Fibroblast of skin of abdomen (primary cell): ENCODE measurements around the gene CTTNBP2.

ENCODE experiments used
- DNase-seq: peaks from one replicate; pipeline ENCODE4 v3.0.0-alpha.2; 2013

CTTNBP2 gene

DNA sequence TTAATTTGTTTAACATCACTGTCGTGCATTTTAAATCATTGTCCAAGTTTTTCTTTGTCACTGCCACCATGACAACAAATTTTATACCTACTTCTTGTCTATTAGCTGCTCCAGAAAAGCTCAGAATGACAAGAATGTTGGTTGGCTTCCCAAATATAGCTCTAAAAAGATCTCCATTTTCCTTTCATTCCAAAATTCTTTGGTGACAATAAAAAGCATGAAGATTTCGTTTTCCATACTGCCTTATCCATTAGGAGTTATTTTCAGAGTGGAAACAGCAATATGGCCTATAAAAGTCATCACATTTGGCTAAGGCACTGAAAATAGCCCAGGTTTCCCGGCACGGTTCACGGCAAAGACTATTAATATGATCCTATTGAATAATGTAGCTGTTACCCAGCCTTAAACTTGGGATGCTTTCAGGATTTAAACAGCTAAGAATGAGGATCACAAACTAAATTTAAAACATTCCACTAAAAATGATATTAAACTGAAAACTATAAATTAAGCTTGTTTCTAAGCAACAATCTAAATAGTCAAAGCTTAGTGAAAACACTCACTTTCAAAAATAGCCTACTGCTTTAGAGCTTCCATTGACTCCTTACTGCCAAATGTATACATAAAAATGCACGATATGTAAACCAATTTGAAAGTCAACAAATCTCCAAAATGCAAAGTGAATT lies 2.7 kb downstream of the CTTNBP2 start:
- DNase-seq, result no peak

DNA sequence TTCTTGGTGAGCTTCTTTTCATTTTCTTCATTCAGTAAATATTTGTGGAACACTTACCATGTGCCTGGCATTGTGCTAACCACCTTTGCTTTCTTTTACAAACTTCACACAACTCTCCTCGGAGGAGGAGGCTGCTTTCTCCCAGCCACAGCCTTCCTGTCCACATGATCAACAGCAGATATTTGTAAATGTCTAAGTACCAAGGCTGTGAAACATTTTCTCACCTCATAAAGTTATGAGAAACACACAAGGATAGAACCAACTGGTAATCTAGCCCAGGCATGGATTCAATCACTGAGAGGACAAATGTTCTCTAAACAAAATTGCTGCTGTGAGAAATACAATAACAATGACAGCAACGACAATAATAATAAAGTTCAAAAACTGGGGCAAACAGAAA lies 3.9 kb downstream of the CTTNBP2 start:
- no peak for DNase-seq

DNA sequence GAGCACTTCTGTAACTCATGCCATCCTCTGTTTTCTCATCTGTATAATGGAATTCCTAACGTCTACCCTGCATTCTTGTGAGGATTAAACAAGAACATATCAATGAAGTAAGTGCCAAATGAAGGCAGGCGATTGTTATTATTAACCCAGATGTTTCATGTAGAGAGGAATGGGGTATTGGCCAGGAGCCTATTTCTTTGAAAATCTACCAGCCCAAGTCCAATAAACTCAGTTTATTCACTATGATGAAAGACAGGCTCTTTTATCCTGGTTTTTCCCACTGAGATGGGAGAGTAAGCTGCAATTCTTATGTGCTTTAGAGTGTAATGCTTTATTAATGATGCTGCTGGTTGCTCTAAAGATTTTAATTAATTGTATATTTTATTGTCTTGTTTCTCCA lies 9.6 kb downstream of the CTTNBP2 start:
- DNase-seq, result no peak

DNA sequence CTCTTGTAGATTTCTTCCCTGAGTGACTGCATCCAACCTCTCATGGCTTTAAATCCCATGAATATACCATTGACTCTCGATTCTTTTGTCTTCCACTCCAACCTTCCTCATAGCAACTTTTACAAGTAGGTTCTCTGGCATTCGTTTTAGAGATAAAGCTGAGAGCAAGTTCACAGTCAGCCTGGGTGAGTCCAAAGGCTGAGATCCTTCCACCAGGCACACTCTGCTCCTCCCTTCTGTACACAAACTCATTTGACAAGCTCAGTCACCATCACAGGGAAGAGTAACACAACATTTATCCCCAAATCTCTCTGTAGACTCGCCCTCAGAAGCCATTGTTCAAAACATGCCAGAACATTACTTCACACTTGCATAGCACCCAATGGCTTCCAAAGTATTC lies 10.9 kb downstream of the CTTNBP2 start:
- no peak for DNase-seq

DNA sequence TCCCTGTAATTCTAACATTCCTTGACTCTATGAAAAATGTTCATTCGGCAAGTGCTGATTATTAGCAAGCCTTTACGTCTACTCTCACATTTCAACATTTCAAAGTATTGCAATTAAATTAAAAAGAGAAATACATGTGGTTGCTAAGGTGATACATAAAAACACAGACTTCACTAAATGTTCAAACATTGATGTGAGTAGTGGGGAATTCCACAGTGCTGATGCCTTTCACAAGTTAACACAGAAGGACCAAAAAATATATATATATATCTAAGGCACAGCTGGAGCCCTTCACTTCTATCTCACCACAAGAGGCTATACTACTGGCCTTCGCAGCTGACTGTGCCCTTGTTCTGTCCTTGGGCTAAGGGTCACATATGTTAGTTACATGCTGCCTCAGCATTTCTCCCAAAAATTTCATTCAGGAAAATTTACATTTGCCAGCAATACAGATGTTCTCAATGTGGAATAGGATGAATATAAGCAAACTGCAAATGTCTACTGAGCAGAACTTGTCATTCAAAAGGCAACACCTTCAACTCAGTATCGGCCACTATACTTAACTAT lies 13.9 kb downstream of the CTTNBP2 start:
- no peak for DNase-seq

DNA sequence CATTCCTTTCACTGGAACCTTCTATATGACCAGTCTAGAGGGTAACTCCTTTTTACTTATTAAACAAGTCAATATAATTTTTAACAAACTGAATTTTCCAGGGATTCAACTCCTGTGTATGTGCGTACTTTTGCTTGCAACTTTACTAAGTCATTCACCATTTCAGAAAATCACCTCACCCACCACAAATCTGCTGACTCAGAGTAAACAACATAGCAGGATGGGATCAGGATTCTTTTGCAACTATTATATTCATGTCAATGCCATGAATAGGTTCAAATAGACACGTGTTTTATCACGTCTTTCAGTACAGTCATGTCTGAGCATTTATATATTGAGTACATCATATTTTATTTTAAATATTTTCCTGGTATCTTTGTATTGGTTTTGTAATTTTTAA lies 14.5 kb downstream of the CTTNBP2 start:
- DNase-seq, result no peak

DNA sequence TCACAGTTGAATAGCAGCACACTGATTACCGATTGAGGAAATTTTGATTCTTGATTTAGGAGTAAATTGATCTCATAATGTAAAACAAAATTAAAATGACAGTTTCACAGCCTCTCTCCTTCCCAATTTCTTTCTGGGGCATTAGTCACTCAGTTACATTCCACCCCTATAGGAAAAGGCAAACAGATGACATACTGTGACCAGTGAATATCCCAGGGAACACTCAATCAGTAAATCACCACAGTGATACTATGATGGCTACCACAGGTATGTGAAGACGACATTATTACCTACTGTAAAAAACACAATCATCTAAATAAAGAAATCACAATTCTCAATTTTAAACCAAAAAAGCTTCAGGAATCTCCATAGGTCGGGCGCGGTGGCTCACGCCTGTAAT lies 15.5 kb downstream of the CTTNBP2 start:
- no peak for DNase-seq

DNA sequence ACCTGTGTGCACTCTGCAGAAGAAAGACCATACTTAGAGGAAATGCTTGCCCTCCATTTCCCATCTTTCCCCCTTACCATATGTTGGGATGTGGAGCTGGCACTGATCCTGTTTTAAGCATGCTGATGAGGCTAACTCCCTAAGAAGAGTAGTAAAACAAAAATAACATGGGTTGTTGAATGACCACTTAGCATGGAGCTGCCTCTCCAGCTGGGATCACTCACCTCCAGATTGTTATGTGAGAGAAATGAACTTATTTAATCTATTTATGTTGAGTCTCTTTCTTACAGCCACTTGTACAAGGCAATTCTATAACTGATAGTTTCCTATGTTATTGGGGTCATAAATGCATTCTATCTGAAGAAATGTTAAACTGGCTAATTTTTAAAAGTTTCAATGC lies 17.0 kb downstream of the CTTNBP2 start:
- DNase-seq, result no peak

DNA sequence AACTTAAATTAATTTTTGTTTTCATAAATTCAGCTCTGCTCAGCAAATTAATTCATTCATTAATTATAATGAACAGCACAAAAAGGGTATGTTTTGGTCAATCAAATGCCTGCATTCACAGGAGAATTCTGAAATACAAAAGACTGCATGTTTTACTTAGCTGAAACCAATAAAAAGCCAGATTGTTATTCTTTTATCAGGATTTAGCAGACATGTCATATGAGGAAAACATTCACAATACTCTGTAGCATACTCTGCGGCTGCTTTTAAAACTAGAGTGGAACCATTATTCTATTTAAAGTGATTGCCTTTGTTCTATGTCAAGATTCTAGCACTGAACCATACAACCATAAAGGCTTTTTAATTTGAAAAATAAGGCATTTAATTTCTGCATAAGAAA lies 19.1 kb downstream of the CTTNBP2 start:
- DNase-seq, result no peak

DNA sequence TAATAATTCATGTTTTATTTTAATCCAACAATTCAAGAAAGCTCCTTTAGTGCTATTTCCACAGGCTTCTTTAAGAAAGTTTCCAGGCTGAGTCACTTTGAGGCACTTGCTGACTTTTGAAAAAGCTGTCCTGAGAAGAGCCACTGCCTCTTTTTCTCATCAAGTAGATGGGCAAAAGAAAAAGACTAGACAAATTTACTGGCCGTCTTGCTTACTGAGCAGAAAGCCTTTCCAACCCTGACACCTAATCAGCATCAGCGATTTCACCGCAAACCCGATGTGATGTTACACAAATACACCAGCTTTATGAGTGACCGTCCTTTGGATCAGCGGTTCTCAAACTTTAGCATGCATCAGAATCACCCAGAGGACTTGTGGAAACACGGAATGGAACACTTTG lies 24.3 kb downstream of the CTTNBP2 start:
- no peak for DNase-seq

DNA sequence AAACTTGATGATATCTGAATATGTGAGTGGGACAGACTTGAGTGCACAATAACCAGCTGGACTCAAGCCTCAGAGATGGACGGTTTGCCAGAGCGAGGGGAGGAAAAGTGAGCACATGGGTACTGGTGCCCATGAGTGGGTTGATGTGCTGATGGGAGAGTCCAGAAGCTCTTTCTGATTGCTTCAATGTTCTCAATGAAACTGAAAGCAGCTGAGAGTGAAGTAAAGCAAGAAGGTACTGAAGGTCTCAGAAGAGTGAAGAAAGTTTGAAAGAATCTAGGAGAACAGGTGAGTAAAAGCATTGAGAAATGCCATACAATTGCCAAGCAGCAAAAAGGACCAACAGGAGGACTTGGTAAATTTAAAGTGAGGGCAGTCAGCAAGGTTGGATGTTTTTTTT lies 28.6 kb downstream of the CTTNBP2 start:
- DNase-seq, result no peak

DNA sequence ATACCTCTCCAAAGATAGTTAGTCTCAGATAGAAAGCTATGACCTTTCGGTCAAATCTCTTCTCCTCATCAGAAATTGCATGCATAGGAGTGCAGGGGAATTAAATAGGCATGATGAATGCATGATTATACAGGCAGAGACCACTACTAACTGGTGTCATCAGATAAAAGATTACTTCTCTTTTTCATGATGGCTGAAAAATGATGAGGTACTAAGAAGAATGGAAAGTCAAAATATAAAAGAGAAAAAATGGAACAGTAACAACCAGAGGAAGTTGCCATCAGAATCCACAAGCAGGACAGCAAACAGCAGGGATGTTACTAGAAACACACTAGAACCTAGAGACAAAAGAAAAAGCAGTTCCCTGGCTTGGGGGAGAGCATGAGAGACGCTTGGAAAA lies 31.6 kb downstream of the CTTNBP2 start:
- no peak for DNase-seq

DNA sequence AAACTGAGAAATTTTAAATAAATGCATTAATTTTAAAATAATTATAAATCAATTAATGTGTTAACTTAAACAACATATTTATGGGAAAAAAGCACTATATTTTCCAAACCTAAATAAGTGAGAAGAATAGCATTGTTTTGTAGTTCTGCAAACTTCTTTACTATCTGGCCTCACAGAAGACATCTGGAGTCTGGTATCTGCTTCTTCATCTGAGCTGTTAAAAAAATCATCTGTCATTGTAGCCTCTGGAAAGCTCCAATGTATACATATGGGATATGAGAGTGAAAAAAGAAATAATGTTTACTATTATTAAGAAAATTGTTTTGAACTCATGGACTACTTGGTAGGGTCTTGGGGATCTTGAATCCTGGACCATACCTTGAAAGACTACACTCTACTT lies 32.2 kb downstream of the CTTNBP2 start:
- no peak for DNase-seq

DNA sequence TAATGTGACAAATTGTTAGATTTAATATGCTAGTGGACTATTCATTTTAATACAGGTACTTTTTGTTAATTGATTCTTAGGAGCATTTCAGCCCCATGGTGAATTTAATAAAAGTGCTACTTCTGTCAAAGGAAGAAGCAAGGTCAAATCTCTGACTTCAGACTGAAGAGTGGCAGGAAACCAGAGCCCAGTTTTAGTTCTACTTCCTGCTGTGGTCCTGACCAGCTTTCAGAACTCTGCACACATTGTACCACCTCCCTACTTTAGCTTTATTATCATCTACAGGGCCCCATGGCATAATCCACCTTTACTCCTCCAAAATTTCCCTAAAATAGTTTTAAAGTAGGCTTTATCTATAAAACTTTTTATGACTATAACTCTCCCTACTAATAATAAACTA lies 33.7 kb downstream of the CTTNBP2 start:
- DNase-seq, result no peak

DNA sequence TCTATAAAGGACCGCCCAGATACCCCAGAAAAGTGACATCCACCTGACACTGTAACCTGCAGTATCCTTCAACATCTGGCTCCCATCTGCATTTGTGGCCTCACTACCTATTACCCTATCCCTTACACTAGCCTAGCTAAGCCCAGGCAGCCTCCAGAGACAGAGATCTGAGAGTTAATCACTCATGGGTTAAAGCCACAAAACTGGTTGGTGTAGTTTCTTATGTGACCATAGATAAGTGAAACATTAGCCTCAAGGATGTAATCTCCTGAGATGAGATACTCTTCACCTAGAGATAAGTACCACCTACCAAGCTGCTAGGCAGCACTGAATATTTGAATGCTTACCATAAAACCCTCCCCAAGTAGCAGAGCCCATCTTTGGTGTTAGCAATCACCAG lies 35.4 kb downstream of the CTTNBP2 start:
- no peak for DNase-seq

DNA sequence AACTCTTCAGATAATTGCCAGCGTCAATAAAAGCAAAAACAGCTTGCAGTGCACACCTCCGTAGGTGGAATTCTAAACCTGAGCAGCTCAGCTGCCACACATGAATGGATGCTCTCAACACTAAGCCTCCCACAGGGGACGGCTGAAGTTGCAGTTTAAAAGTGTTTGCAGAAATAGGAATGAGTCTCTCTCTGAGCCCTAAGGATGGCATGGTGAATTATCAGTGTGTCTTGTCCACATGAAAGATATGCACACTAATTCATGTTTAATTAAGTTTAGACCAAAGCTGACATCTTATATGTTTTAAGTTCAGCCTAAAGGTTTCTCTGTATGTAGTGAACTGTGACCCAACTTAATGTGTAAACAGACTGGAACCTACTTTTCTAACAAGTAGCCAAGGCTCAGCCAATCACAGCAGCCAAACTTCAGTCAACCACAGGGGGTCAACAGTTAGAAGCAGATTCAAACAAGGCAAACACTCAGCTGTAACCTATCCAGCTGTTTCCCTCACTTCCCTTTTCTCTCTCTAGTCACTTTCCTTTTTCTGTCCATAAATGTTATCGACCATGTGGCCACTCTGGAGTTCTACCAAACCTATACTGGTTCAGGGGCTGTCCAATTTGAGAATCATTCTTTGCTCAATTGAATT lies 38.1 kb downstream of the CTTNBP2 start:
- DNase-seq, result no peak

DNA sequence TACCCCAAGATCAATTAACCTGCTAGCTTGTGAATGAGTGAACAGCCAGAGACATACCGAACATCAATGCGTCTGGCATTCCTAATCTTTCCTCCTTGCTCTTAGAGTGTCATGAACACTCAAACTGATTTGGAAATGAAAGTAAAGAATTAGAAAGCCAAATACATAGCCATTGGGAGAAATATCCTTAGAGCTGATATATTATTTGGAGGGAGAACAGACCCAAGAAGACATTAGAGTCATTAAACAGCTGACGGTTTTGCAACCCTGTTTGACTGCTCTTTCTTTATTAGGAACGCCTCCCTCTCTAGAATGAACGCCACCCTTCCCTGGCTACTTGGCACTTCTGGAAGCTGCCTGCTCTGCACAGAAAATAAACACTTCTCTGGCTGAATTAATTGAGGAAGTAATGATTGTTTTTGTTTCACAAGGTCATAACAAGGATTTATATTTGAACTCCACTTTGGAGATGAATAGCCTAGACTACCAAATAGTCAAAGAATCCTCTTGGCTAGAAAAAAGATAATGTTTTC lies 42.8 kb downstream of the CTTNBP2 start:
- no peak for DNase-seq

DNA sequence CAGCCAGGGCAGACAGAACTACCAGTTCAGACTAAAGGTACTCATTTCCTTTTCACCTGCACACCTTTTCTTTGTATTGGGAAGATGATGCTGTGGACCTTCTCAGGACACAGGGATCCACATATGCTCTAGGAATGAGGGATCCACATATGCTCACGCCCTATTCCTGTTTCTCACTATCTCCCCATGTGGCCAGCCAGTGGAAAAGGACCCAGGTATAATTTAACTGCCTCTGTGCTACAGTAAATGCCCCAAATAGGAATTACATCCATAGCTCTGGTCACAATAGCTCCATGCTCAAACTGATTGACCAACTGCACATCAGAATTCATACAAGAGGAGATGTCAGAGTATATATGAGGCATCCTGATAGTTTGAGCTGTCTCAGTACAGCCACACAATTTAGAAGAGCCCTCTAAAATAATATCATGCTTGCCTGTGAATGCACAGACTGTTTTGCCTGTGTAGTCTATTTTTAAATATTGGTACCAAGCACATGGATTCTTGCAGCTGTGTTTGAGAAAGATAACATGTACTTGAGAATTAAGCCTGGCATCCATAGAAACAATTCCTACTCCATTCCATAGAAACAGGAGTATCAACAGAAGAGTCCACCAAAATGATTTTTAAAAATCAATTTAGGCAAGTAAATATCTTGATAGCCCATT lies 43.7 kb downstream of the CTTNBP2 start:
- no peak for DNase-seq

DNA sequence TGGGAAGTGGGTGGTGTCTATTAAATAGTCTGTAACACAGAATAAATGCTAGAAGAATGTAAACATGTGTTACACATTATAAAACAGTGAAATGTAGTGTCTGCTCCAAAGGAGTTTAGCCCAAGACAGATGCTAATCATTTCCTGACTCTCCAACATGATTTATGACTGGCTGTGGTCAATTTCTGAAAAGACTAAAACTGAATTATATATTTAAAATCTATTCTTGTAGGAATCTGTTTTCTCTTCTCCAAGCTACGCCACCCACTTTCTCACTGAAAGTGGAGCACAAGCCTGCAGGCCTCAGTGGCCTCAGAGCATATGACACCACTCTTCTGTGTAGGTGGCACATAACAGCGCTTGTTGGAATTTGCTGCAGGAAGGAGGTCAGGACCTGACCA lies 44.4 kb downstream of the CTTNBP2 start:
- peak; percentile 84 for DNase-seq

DNA sequence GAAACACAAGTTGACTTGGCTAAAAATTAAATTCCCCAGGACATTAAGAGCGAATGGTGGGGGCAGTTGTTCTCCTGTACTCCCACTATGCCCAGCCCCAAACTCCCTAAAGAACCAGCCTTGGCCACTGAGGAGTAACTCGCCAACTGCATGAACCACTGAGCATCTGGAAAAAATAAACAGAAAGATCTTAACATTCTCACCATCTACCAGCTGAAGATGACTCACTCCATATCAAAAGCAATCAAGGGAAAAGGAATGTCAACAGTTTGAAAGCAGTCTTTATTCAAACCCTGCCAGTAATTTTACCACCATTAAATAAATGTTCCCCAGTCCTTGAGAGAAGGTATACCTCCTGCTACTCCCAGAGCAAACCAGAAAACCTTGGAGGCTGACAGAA lies 45.4 kb downstream of the CTTNBP2 start:
- DNase-seq, result peak; percentile 81

DNA sequence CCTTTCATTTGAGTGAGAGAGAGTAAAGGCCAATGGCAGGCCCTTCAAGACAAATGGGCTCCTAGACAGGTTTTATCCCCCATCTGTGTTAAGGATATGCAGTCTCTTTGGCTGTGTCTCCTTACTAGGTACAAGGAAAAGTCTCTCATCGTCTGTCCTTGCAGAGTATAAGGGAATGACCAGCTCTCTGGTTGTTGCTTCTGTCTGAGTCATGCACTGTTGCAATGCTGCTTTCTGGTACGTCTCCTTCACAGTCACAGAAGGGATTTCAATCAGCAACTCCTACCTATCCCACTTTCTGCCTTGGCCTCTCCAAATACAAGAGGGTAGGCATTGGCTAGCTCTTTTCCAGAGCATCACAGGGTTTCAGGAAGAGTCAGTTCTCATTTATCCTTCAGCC lies 48.1 kb downstream of the CTTNBP2 start:
- DNase-seq, result peak; percentile 55

DNA sequence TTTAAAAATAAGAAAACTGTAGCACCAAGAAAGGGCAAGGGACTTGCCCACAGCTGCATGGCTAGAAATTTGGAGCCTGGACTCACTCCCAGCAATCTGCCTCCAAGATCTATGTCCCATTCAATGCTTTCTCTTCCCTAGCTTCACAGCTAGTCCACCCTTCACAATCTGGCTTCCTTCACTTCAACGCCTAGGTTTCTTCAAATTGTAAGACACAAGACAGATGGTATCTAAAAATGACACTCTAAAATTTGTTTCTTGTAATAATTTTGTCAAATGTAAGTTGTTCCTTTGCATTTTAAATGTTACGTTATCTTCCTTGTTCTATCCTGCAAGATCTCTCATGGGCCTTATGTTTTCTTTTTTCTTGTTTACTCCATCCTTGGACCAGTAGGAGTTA lies 48.6 kb downstream of the CTTNBP2 start:
- DNase-seq, result no peak

DNA sequence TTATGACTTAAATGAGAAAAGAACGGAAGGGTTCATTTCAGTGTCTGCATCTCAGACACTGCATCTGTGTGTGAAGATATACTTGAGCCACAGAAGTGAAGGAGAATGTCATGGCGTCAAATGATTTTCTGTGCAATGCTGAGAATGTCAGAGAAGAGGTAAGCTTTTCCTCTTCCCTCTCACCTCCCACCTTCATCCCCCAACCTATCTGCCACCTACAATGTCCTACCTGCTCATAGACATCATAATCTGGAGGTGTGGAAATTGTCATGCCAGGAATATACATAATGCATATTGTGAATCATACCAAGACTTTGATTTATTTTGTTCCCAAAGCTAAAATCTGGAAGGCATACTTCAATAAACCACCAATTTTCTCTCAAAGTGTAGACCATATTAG lies 53.7 kb downstream of the CTTNBP2 start:
- no peak for DNase-seq

DNA sequence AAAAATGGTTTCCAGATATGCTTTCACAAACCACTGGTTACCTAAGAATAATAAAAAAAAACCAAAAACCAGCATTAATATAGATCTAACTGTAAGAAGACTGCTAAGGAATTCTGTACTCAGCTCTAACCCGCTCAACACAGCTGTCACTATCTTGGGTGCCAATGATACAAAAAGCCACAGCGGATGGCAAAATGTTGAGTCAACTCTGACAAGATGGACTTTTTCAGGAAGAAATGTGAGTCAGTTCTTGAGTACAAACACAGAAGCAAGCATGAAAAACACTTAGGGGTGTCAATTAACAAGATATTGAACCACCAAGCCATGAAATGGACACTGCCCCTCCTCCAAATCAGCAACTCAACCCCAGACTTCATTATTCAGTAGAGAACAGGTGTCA lies 55.0 kb downstream of the CTTNBP2 start:
- no peak for DNase-seq
